Measurements from ENCODE around the gene SSR1. TPM values are rescaled to one million over a fixed set of nuclear protein-coding genes. Genes with fewer than 3 reads are reported as not detected.

Gene SSR1
- polyA plus RNA-seq, 1 donor from 2014 or later = 53.0 TPM

Other genes with a start within 250 kb of the SSR1 start
- not detected in 2 replicates for gene RREB1, start 205.2 kb downstream of the SSR1 start, polyA plus RNA-seq
- gene CAGE1, start 76.5 kb upstream of the SSR1 start, polyA plus RNA-seq = not detected in 2 replicates
- gene RIOK1, start 76.6 kb upstream of the SSR1 start, polyA plus RNA-seq = 18.3 and 27.4 TPM in 2 replicates
- 0.05 TPM in 1 of 2 replicates, not detected in the other for gene DSP, start 228.5 kb upstream of the SSR1 start, polyA plus RNA-seq

Measured in neural cell (in vitro differentiated cells).